Measurements from ENCODE around the gene ADRA2A.

- TF ChIP-seq, protein P1, sequence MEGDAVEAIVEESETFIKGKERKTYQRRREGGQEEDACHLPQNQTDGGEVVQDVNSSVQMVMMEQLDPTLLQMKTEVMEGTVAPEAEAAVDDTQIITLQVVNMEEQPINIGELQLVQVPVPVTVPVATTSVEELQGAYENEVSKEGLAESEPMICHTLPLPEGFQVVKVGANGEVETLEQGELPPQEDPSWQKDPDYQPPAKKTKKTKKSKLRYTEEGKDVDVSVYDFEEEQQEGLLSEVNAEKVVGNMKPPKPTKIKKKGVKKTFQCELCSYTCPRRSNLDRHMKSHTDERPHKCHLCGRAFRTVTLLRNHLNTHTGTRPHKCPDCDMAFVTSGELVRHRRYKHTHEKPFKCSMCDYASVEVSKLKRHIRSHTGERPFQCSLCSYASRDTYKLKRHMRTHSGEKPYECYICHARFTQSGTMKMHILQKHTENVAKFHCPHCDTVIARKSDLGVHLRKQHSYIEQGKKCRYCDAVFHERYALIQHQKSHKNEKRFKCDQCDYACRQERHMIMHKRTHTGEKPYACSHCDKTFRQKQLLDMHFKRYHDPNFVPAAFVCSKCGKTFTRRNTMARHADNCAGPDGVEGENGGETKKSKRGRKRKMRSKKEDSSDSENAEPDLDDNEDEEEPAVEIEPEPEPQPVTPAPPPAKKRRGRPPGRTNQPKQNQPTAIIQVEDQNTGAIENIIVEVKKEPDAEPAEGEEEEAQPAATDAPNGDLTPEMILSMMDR (IDR thresholded peaks at IDR 0.05; ENCODE audit: borderline replicate concordance, extremely low read depth, low read length, poor library complexity, severe bottlenecking), result no peak
- TF ChIP-seq EZH2 (IDR thresholded peaks at IDR 0.05; ENCODE audit: borderline replicate concordance, low read depth, low read length, severe bottlenecking), result no peak
These were observed 23.4 kb downstream of the ADRA2A start for GRCh38 chr10:111100198-111100597.

Data from DND-41 (cell line).